T1000 (cell line): ENCODE data around the gene CLCN1.
"Not testable (repeated sequence)": the region's sequence is repeated elsewhere in the genome, so short reads cannot be mapped to it uniquely, and the experiment has no call there.

Source experiments
- DNase-seq: peaks from one replicate; lab custom pipeline; 2025; ENCODE audit warnings: mixed read lengths; lab: John Stamatoyannopoulos, UW

CLCN1 gene

GRCh38 chr7:143315776-143316175, at the start of gene CLCN1:
Gene CLCN1, plus strand, starts transcription at chr7:143316111. Its CDS starts 102 bp downstream, at chr7:143316213.
- no peak for DNase-seq

- no peak for DNase-seq
Observed at GRCh38 chr7:143269251-143269650, 46.7 kb upstream of the CLCN1 start.

GRCh38 chr7:143271240-143271639, 44.7 kb upstream of the CLCN1 start:
- DNase-seq: no peak

GRCh38 chr7:143272871-143273270, 43.0 kb upstream of the CLCN1 start:
- DNase-seq: no peak

GRCh38 chr7:143279186-143280098, 36.5 kb upstream of the CLCN1 start:
- no peak for DNase-seq

GRCh38 chr7:143280160-143280559, 35.8 kb upstream of the CLCN1 start:
- DNase-seq: no peak

- DNase-seq: no peak
Observed at GRCh38 chr7:143280566-143280965, 35.3 kb upstream of the CLCN1 start.

GRCh38 chr7:143281529-143281928, 34.4 kb upstream of the CLCN1 start:
- no peak for DNase-seq

GRCh38 chr7:143282124-143282523, 33.8 kb upstream of the CLCN1 start:
- no peak for DNase-seq

- DNase-seq: no peak
Observed at GRCh38 chr7:143283381-143283780, 32.5 kb upstream of the CLCN1 start.

GRCh38 chr7:143284591-143285469, 31.1 kb upstream of the CLCN1 start, which contains the start of gene TMEM139:
Gene TMEM139, plus strand, starts transcription at chr7:143284958. Its CDS starts 1,000 bp downstream, at chr7:143285958.
- DNase-seq: no peak

GRCh38 chr7:143285470-143285778, 30.5 kb upstream of the CLCN1 start:
- no peak for DNase-seq

GRCh38 chr7:143285806-143286521, 29.9 kb upstream of the CLCN1 start:
- no peak for DNase-seq

GRCh38 chr7:143286522-143286890, 29.4 kb upstream of the CLCN1 start:
- DNase-seq: no peak

GRCh38 chr7:143287339-143287934, 28.5 kb upstream of the CLCN1 start:
- no peak for DNase-seq

GRCh38 chr7:143287935-143288826, 27.7 kb upstream of the CLCN1 start, which contains the start of gene CASP2:
Gene CASP2, plus strand, starts transcription at chr7:143288351. Its CDS starts 105 bp downstream, at chr7:143288456.
- DNase-seq: peak; percentile 93

- no peak for DNase-seq
Observed at GRCh38 chr7:143288836-143289235, 27.1 kb upstream of the CLCN1 start.

GRCh38 chr7:143289421-143289820, 26.5 kb upstream of the CLCN1 start:
- no peak for DNase-seq

GRCh38 chr7:143289888-143290287, 26.0 kb upstream of the CLCN1 start:
- not testable (repeated sequence) for DNase-seq

GRCh38 chr7:143290293-143290692, 25.6 kb upstream of the CLCN1 start:
- DNase-seq: no peak

- DNase-seq: no peak
Observed at GRCh38 chr7:143292876-143293275, 23.0 kb upstream of the CLCN1 start.
